GM19328 (cell line): ENCODE results near the gene ARSD.
"Not testable (repeated sequence)": the region's sequence is repeated elsewhere in the genome, so short reads cannot be mapped to it uniquely, and the experiment has no call there.

ENCODE experiments used
- ATAC-seq: cut with Tn5 transposase; IDR thresholded peaks from one replicate; pipeline ENCODE4 v1.9.1; 2021; ENCODE audit warnings: mild to moderate bottlenecking, moderate library complexity; ENCODE audit not compliant: unreplicated experiment

The ARSD gene, protein sequence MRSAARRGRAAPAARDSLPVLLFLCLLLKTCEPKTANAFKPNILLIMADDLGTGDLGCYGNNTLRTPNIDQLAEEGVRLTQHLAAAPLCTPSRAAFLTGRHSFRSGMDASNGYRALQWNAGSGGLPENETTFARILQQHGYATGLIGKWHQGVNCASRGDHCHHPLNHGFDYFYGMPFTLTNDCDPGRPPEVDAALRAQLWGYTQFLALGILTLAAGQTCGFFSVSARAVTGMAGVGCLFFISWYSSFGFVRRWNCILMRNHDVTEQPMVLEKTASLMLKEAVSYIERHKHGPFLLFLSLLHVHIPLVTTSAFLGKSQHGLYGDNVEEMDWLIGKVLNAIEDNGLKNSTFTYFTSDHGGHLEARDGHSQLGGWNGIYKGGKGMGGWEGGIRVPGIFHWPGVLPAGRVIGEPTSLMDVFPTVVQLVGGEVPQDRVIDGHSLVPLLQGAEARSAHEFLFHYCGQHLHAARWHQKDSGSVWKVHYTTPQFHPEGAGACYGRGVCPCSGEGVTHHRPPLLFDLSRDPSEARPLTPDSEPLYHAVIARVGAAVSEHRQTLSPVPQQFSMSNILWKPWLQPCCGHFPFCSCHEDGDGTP

GRCh38 chrX:2928583-2929434 lies at the start of gene ARSD:
Gene ARSD, minus strand, starts transcription at chrX:2929339. Its CDS starts 64 bp downstream, at chrX:2929275.
- peak; percentile 91 for ATAC-seq

GRCh38 chrX:2978639-2979038 lies 49.5 kb upstream of the ARSD start:
- not testable (repeated sequence) for ATAC-seq

- no peak for ATAC-seq
Measured at GRCh38 chrX:2974961-2975360, 45.8 kb upstream of the ARSD start.

GRCh38 chrX:2972391-2972790 lies 43.3 kb upstream of the ARSD start:
- ATAC-seq: no peak

- no peak for ATAC-seq
Measured at GRCh38 chrX:2969021-2969420, 39.9 kb upstream of the ARSD start.

DNA sequence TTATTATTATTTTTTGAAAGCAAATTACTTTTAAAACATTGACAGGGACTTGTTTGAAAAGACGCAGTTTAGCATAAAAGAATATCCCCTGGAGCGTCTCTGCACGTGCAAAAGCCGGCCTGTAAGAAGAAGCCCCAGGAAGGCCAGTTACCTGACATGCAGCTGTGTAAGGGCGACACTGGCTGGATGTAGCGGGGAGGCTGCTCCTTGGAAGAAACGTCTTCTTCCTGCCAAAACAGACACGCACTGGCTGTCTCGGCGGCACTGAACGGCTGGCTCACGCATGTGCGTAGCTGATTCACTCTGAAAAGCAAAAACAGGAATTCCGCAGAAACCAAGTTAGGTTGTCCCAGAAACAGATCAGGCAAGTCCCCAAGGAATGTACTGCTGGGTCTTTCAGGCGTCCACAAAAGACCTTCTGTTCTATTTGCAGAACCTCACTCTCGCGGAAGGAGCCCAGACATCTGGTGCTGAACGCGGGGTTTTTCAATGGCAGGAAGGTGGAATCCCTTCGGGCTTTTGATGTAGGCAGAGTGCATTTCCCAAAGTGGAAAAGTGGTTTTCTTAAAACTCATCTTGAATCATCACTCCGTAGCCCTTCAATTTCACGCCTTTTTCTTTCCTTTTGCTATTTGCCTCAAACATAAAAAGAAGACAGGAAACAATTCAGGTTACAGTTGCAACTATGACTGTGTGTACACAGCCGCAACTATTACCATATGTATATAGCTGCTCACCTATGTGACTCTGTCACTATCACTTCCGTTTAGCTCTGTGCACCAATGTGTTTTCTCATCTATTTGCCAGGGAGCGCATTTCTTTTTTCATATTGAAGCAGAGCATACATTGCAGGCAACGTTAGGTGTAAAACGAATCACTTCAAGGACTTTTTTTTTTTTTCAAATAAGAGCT lies 39.1 kb upstream of the ARSD start:
- ATAC-seq: no peak

DNA sequence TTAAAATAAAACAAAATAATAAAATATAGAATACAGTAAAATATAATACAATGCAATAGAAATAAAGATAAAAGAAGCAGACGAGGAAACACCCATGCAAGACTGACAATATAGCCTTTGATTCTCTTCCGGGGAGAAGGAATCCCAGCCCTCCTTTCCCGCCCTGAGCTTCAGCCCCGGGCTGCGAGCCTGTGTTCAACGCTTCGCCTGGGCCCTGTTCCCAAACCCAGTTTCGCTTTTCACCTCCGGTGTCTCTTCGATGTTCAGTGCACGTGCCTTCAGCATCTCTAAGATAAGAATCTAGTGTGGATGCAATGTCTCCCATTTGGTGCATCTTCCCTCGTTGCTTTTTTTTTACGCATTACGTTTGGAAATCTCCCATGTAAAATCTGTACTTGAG lies 38.4 kb upstream of the ARSD start:
- no peak for ATAC-seq

GRCh38 chrX:2967012-2967411 lies 37.9 kb upstream of the ARSD start:
- no peak for ATAC-seq

GRCh38 chrX:2965965-2966364 lies 36.8 kb upstream of the ARSD start:
- no peak for ATAC-seq

DNA sequence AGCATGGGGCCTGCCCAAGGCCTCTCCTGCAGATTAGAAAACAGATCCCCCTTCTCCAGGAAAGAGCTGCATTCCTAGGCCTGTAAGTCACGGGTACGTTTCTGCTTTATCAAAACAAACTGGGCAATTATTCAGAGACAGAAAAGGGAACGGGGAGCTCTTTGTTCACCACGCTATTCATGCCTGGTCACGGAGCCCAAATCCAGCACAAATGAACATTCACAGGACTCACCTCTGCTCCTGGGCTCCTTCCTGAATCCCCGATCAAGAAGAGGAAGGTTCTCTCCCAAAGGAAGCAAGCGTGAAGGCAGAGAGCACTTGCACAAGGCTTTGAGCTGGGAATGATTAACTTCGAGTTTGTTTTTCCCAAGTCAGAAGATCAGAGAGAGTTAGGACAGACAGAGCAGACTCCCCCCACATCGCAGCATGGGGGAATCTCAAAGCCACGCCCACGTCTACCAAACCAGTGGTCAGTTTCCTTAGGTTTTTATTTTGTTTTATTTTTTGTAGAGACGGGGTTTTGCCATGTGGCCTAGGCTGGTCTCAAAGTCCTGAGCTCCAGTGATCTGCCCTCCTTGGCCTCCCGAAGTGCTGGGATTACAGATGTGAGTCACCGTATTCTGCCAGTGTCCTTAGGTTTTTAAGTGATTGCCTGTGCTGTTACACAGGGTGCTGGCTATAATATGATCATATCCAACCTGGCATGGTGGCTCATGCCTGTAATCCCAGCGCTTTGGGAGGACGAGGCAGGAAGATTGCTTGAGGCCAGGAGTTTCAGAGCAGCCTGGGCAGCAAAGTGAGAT lies 35.1 kb upstream of the ARSD start:
- not testable (repeated sequence) for ATAC-seq

DNA sequence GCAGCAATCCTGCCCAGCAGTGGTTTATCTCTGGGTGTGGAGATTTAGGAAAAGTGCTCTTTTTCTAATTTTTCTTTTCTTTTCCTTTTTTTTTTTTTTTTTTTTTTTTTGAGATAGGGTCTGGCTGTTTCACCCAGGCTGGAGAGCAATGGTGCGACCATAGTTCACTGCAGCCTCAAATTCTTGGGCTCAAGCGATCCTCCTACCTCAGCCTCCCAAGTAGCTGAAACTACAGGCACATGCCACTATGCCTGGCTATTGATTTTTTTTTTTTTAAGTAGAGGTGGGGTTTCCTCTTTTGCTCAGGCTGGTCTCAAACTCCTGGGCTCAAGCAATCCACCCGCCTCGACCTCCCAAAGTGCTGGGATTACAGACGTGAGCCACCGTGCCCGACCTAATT lies 34.3 kb upstream of the ARSD start:
- ATAC-seq: not testable (repeated sequence)

GRCh38 chrX:2962381-2962780 lies 33.2 kb upstream of the ARSD start:
- ATAC-seq: no peak

GRCh38 chrX:2960861-2961515 lies 31.8 kb upstream of the ARSD start:
- ATAC-seq: no peak

DNA sequence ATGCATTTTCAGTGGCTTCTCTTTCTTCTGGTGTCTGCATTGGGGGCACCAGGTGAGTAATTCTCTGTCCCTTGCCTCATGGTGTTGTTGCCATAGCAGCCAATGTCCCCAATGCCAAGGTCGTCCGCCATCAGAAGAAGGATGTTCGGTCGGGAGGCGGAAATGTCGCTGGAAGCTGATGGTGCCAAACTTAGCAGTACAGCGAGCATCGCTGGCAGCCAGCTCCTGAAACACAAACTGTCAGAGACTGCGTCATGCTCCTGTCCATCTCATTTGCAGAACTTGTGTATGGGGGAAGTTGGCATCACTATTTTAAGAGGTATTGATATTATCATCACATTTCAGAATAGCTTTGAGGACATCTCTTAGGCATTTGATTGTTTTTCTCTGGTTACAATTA lies 29.1 kb upstream of the ARSD start:
- no peak for ATAC-seq

DNA sequence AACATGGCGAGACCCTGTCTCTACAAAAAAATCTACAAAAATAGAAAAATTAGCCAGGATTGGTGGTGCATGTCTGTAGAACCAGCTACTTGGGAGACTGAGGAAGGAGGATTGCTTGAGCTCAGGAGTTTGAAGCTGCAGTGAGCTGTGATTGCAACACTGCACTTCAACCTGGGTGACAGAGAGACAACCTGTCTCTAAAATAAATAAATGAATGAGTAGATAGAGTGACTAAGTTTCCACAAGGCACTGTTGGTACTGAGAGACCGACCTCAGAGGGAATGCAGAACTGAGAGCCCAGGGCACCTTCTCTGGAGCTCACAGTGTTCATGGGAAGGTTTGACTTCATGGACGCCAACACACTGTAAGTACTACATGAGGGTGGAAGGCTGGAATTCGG lies 26.7 kb upstream of the ARSD start:
- ATAC-seq: no peak

DNA sequence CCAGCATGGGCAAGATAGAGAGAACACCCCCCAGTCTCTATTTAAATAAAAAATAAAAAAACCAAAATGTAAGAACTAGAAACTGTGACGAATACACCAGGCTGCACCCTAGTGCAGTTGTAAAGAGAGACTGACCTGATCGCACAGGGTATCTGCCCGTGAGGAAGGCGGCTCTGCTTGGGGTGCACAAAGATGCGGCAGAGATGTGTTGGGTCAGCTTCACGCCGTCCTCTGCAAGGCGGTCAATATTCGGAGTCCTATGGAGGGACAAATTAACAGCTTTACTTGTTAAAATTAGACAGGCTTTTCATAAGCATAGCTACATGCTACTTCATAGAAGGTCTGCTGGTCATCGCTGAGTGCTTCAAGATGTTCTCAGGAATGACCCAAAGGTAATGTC lies 26.1 kb upstream of the ARSD start:
- no peak for ATAC-seq

GRCh38 chrX:2954541-2954940 lies 25.4 kb upstream of the ARSD start:
- no peak for ATAC-seq

DNA sequence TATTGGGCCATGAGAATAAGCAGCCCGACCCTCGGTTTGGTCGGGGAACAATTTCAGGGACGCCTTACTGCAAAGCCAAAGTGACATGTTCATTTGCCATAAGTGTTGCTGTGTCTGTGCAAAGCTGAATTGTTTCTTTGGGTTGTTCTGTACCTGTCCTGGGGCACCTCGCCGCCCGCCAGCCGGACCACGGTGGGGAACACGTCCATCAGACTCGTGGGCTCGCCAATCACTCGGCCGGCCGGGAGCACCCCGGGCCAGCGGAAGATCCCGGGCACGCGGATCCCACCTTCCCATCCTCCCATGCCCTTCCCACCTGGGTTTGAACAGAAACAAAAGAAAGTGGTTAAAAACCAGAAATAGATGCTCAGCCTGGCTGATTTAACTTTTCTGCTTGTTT lies 8.8 kb upstream of the ARSD start:
- ATAC-seq: not testable (repeated sequence)
